ENCODE data around the gene MRPS15.

The MRPS15 gene

GRCh38 chr1:36453051-36453450 lies 11.1 kb downstream of the MRPS15 start:
- no peak for TF ChIP-seq CTCF (IDR thresholded peaks at IDR 0.05; ENCODE audit: extremely low read depth, missing control alignments)
- DNase-seq (ENCODE audit: low spot score) = no peak

- no peak for TF ChIP-seq CTCF (IDR thresholded peaks at IDR 0.05; ENCODE audit: extremely low read depth, missing control alignments)
- no peak for DNase-seq (ENCODE audit: low spot score)
These were observed 13.3 kb downstream of the MRPS15 start for GRCh38 chr1:36450919-36451305.

GRCh38 chr1:36450270-36450918 lies 13.8 kb downstream of the MRPS15 start, which contains the start of gene OSCP1:
Gene OSCP1 (minus strand): TSS chr1:36450451. CDS start chr1:36450369, 82 bp downstream.
- DNase-seq (ENCODE audit: low spot score) = peak; percentile 99
- TF ChIP-seq CTCF (IDR thresholded peaks at IDR 0.05; ENCODE audit: extremely low read depth, missing control alignments) = no peak

DNA sequence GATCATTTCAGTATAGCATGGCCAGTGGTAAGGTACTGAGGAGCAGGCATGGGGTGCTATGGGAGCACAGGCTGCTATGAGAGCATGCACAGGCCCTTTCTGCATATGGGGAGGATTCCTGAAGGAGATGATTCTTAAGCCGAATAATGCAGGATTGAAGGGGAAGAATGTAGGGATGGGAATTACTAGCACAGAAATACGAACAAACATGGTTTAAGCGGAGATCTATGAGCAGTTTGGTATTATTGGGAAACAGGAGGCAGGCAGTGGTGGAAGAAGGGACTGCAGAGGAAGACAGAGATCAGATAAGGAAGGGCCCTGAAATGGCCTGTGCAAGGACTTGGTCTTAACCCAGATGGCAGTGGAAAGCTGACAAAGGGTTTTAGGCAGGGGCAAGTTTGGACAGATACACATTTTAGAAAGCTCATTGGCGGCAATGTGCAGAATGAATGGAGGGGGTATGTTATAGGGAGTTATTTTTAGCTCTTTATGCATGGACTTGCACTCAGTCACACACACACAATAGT lies 15.6 kb downstream of the MRPS15 start:
- TF ChIP-seq CTCF (IDR thresholded peaks at IDR 0.05; ENCODE audit: extremely low read depth, missing control alignments) = no peak
- DNase-seq (ENCODE audit: low spot score) = no peak

GRCh38 chr1:36447450-36447849 lies 16.7 kb downstream of the MRPS15 start:
- no peak for TF ChIP-seq CTCF (IDR thresholded peaks at IDR 0.05; ENCODE audit: extremely low read depth, missing control alignments)
- no peak for DNase-seq (ENCODE audit: low spot score)

DNA sequence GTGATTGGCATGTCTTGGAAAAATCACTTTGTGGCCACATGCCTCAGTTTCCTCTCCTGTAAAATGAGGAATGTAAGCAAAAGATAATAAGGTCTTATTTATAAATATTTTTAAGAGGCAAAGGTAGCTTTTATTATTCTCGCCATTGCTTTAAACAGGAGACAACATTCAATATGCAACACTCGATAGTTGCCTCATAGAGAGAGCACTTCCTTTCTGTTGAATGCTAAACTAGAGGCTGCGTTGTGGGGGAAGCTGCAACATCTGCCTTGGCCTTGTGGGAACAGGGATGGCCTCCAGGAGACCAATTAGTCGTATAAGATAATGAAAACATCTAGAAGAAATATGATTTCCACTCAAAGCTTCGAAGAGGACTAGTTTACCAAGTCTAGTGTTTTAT lies 17.4 kb downstream of the MRPS15 start:
- TF ChIP-seq CTCF (IDR thresholded peaks at IDR 0.05; ENCODE audit: extremely low read depth, missing control alignments) = no peak

GRCh38 chr1:36446271-36446670 lies 17.9 kb downstream of the MRPS15 start:
- peak; percentile 46 for DNase-seq (ENCODE audit: low spot score)
- TF ChIP-seq CTCF (IDR thresholded peaks at IDR 0.05; ENCODE audit: extremely low read depth, missing control alignments) = peak; percentile 50

More for the DNA sequence above, 17.4 kb downstream of the MRPS15 start:
- DNase-seq (ENCODE audit: low spot score) = no peak
